GM12801 (cell line): ENCODE data around the gene PMVK.

Experiments
- TF ChIP-seq, protein P1 (sequence below): IDR thresholded peaks from one replicate; pipeline ENCODE4 v1.5.1; 2011; ENCODE audit warnings: control low read depth; ENCODE audit not compliant: insufficient read length; ENCODE audit errors: extremely low read depth

Gene PMVK

DNA sequence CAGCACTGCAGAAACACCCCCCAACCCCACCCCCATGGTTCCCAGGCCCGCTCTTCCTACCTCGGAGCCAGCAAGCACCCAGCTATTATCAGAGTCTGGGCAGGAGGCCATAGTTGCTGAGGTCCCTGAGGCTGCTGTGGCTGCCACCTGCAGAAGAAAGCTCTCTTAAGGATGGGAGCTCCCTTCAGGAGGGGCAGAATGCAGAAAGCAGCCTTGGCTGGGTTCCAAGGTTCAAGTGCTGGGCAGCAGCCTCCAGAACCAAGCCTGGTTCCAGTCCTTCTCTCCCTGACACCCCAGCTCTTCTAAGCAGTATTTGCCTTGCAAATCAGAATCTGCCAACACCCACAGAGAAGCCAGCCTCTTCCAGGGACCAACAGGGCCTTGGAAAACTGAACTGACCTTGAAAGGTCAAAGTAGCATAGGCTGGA is 17.1 kb upstream of the PMVK start:
- TF ChIP-seq, protein P1, sequence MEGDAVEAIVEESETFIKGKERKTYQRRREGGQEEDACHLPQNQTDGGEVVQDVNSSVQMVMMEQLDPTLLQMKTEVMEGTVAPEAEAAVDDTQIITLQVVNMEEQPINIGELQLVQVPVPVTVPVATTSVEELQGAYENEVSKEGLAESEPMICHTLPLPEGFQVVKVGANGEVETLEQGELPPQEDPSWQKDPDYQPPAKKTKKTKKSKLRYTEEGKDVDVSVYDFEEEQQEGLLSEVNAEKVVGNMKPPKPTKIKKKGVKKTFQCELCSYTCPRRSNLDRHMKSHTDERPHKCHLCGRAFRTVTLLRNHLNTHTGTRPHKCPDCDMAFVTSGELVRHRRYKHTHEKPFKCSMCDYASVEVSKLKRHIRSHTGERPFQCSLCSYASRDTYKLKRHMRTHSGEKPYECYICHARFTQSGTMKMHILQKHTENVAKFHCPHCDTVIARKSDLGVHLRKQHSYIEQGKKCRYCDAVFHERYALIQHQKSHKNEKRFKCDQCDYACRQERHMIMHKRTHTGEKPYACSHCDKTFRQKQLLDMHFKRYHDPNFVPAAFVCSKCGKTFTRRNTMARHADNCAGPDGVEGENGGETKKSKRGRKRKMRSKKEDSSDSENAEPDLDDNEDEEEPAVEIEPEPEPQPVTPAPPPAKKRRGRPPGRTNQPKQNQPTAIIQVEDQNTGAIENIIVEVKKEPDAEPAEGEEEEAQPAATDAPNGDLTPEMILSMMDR, result no peak

GRCh38 chr1:154952664-154953063 is 16.1 kb upstream of the PMVK start:
- TF ChIP-seq, protein P1, result no peak

GRCh38 chr1:154951901-154952657 is 15.6 kb upstream of the PMVK start:
- TF ChIP-seq, protein P1, result no peak

GRCh38 chr1:154948079-154948478 is 11.6 kb upstream of the PMVK start:
- TF ChIP-seq, protein P1, result no peak

DNA sequence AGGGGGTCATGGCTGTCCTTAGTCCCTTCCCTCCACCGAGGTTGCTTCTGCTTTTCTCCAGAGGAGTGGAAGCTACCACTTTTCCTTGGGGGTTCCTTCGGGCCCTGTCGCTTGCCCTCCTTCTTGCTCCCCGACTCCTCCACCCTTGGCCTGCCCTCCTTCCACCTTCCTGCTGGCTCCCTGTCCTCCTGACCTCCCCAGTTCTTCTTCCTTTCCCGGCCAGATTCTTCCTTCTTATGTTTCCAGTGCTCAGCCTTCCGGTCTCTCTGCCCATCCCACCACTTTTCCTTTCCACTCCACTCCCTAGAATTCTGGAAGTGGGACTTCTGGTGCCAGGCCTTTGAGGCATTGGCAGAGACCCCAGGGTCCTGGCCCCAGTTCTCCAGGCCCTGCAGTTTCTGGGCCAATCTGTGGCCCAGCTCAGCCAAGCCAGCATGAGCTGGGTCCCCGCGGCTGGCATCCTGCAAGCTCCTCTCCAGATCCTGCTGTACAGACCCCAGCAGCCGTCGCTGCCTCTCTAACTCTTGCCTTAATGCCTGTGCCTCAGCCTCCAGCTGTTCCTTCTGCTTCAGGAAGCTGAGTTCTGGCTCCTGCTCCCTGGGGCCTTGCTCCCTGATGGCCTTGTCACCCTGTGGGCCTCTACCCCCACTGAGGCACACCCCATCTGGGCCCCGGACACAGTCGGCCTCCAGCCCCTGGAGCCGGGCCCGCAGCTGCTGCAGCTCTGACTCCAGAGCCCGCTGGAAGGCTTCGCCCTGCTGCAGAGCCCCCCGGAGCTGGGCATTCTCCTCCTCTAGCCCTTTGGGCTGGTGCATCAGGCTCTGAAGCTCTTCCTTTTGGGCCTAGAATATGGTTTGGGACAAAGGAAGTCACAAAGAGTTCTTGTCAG is 9.7 kb upstream of the PMVK start:
- TF ChIP-seq, protein P1, result no peak

GRCh38 chr1:154945160-154945961 is 8.8 kb upstream of the PMVK start:
- TF ChIP-seq, protein P1, result no peak
